T-helper 1 cell (primary cell): ENCODE results near the gene PXN.

Source experiments
- DNase-seq, 5 donors: peaks; one replicate each; pipeline ENCODE4 v3.0.0-alpha.2; 2012 to 2020

Gene PXN

DNA sequence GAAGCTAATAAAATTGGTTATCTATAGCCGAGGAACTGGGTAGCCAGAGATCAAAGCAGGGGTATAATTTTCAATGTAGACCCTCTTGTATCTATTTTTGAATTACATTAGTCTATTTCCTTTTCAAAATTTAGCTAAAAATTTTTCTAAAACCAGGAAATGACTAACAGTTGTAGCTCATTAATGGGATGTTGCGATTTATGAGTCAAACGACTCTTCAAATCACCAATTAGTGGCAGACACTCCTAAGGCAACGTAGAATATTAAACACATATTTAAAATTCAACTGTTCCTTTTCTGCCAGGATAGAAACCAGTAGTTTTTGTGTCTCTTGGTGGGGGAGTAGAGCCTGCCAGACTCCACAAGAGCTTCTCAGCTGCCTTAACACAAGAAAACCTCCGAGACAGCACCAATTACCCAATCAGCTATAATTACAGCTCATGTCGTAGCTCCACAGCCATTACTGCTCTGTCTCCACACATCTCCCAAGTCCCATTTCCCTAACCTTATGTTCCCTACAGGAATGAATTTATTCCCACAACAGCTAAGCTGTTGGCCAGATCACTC lies 97.9 kb downstream of the PXN start:
- DNase-seq = no peak

DNA sequence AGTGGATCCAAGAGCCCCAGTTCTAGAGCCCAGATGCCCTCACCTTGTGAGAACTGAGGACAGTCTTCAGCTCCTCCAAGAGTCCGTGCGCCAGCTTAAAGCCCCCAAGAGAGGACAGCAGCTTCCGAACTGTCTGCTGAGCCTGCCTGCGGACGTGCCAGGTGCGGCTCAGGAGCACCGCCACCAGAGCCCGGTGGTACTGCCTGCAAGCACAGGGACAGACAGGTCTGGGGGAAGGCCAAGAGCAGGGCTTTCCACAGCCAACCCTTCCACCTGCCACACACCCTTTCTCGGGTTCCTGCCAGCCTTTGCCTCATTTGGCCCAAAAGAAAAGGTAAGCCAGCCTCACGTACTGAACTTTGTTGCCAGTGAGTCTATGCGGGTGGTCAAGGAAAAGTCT lies 101.2 kb downstream of the PXN start:
- no peak for DNase-seq

DNA sequence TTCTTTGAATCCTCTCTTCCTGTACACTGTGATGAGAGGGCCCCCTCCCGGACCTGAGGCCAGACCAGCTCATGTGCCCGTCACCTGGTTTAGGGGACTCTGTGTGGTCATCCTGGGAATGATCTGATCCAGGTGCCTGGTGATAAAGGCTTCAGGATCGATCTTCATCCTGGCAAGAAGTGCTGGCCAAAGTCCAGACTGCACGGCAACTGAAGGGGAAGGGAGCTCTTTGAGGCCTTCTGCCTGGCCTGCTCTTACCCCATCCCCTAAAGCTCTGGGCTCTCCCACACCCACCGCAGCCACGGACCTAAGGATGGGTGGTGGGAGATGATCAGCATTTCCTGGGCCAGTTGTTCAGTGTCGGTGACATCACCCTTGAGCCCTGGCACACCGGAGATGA lies 102.8 kb downstream of the PXN start:
- no peak for DNase-seq

DNA sequence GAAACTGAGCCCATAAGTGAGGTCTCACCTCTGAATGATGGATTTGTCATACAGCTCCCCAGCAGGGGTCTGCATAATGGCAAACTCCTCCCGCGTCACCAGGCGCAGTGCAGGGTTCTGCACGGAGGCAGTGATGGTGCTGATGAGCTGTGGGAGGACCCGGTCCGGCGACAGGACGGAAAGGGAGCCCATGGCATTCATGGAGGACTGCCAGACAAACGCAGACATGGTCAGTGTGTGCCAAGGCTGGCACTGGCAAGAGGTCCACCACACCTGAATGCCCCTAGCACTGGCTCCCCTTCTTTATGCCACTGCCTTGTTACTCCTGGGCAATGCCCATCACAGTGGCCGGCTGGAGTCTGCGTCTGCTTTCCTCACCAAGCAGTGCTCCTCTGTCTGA lies 103.7 kb downstream of the PXN start:
- DNase-seq = no peak
